WTC11 (cell line): ENCODE measurements around the gene TOM1. TPM values are rescaled to one million over a fixed set of nuclear protein-coding genes. Genes with fewer than 3 reads are reported as not detected.

ENCODE experiments used
- ATAC-seq: fragments of 200-7000 bp; cut with Tn5 transposase; 2 replicates; pipeline ENCODE4 v1.10.0; 2021; ENCODE audit warnings: mild to moderate bottlenecking, moderate library complexity
- CTCF ChIA-PET: fragments of 300-600 bp; sonication (Branson Sonifier 250); formaldehyde crosslinking; loops from one replicate; lab custom pipeline; 2021; ENCODE audit warnings: antibody characterized with exemption; lab: Charles Lee
- POLR2A ChIA-PET: fragments of 350-600 bp; sonication (Branson Sonifier 250); formaldehyde crosslinking; loops from one replicate; lab custom pipeline; 2021; ENCODE audit warnings: antibody characterized with exemption; lab: Charles Lee
- DNase-seq: peaks from one replicate; pipeline ENCODE4 v3.0.0; 2021; ENCODE audit warnings: low spot score
- H3K27ac Mint-ChIP-seq: 2 replicates; pipeline ENCODE4 v1.8.0; 2021; ENCODE audit warnings: mixed read lengths
- H3K27me3 Mint-ChIP-seq: 2 replicates; pipeline ENCODE4 v1.8.0; 2021; ENCODE audit warnings: low read depth, mild to moderate bottlenecking, moderate library complexity, mixed read lengths
- H3K36me3 Mint-ChIP-seq: 2 replicates; pipeline ENCODE4 v1.8.0; 2021; ENCODE audit warnings: mixed read lengths
- H3K4me1 Mint-ChIP-seq: 2 replicates; pipeline ENCODE4 v1.8.0; 2022; ENCODE audit warnings: mixed read lengths
- H3K4me3 Mint-ChIP-seq: 2 replicates; pipeline ENCODE4 v1.8.0; 2021; ENCODE audit warnings: mild to moderate bottlenecking, moderate library complexity, mixed read lengths
- H3K9me3 Mint-ChIP-seq: 2 replicates; pipeline ENCODE4 v1.8.0; 2021; ENCODE audit warnings: mixed read lengths
- CBFB ChIP-seq: sonication (generic); formaldehyde crosslinking; IDR thresholded peaks from 2 replicates; pipeline ENCODE4 v1.8.1; 2022; ENCODE audit warnings: mild to moderate bottlenecking, low read depth, missing genetic modification reagents
- CREM ChIP-seq: sonication (generic); formaldehyde crosslinking; IDR thresholded peaks from 2 replicates; pipeline ENCODE4 v1.8.1; 2022; ENCODE audit warnings: mild to moderate bottlenecking, missing genetic modification reagents, moderate library complexity
- FOXP1 ChIP-seq: sonication (generic); formaldehyde crosslinking; IDR thresholded peaks from 2 replicates; pipeline ENCODE4 v1.8.0; 2022; ENCODE audit warnings: missing genetic modification reagents, mild to moderate bottlenecking, moderate library complexity, borderline replicate concordance
- GABPB1 ChIP-seq: sonication (generic); formaldehyde crosslinking; IDR thresholded peaks from 2 replicates; pipeline ENCODE4 v1.8.1; 2023; ENCODE audit warnings: mild to moderate bottlenecking, missing genetic modification reagents
- HMGA2 ChIP-seq: fragments of 250-450 bp; sonication (Bioruptor Pico); IDR thresholded peaks from 2 replicates; pipeline ENCODE4 v1.4.0; 2021; ENCODE audit warnings: mild to moderate bottlenecking, moderate library complexity
- HMGXB4 ChIP-seq: sonication (generic); formaldehyde crosslinking; IDR thresholded peaks from 2 replicates; pipeline ENCODE4 v1.8.1; 2023; ENCODE audit warnings: mild to moderate bottlenecking, moderate library complexity, missing genetic modification reagents
- IRF2 ChIP-seq: sonication (generic); formaldehyde crosslinking; IDR thresholded peaks from 2 replicates; pipeline ENCODE4 v1.8.0; 2022; ENCODE audit warnings: low read depth, missing genetic modification reagents, borderline replicate concordance
- JUN ChIP-seq: sonication (generic); formaldehyde crosslinking; IDR thresholded peaks from 2 replicates; pipeline ENCODE4 v1.8.0; 2023; ENCODE audit warnings: mild to moderate bottlenecking, missing genetic modification reagents
- MXD4 ChIP-seq: fragments of 250-450 bp; sonication (Bioruptor Pico); IDR thresholded peaks from 2 replicates; pipeline ENCODE4 v1.8.0; 2021; ENCODE audit warnings: mild to moderate bottlenecking, moderate library complexity, borderline replicate concordance
- NFE2L1 ChIP-seq: sonication (generic); formaldehyde crosslinking; IDR thresholded peaks from 2 replicates; pipeline ENCODE4 v1.8.1; 2023; ENCODE audit warnings: missing genetic modification reagents
- TCF7 ChIP-seq: sonication (generic); formaldehyde crosslinking; IDR thresholded peaks from 2 replicates; pipeline ENCODE4 v1.8.0; 2022; ENCODE audit warnings: mild to moderate bottlenecking, low read depth, missing genetic modification reagents, moderate library complexity
- ZNF263 ChIP-seq: sonication (generic); formaldehyde crosslinking; IDR thresholded peaks from 2 replicates; pipeline ENCODE4 v1.8.1; 2022; ENCODE audit warnings: low read depth, mild to moderate bottlenecking, moderate library complexity, missing genetic modification reagents
- ZNF396 ChIP-seq: fragments of 250-450 bp; sonication (Bioruptor Pico); IDR thresholded peaks from 2 replicates; pipeline ENCODE4 v1.8.0; 2021; ENCODE audit warnings: mild to moderate bottlenecking, moderate library complexity, borderline replicate concordance
- ZNF423 ChIP-seq: fragments of 250-450 bp; sonication (Bioruptor Pico); IDR thresholded peaks from 2 replicates; pipeline ENCODE4 v2.1.2; 2022; ENCODE audit warnings: mild to moderate bottlenecking, moderate library complexity
- total RNA-seq: library from RNA; stranded (reverse); gene quantifications from 3 replicates; pipeline ENCODE4 v1.2.3, GENCODE V29; 2021
- TF ChIP-seq, protein P1 (sequence below): sonication (generic); formaldehyde crosslinking; IDR thresholded peaks from 2 replicates; pipeline ENCODE4 v1.8.0; 2022; ENCODE audit warnings: mild to moderate bottlenecking, missing genetic modification reagents
- TF ChIP-seq, protein P2 (sequence below): sonication (generic); formaldehyde crosslinking; IDR thresholded peaks from 2 replicates; pipeline ENCODE4 v1.8.0; 2022; ENCODE audit warnings: mild to moderate bottlenecking, missing genetic modification reagents
- TF ChIP-seq, protein P3 (sequence below): sonication (generic); formaldehyde crosslinking; IDR thresholded peaks from 2 replicates; pipeline ENCODE4 v1.8.0; 2022; ENCODE audit warnings: mild to moderate bottlenecking, missing genetic modification reagents

The TOM1 gene
- total RNA-seq, 1 experiment from 2014 or later: 23.5 TPM

DNA sequence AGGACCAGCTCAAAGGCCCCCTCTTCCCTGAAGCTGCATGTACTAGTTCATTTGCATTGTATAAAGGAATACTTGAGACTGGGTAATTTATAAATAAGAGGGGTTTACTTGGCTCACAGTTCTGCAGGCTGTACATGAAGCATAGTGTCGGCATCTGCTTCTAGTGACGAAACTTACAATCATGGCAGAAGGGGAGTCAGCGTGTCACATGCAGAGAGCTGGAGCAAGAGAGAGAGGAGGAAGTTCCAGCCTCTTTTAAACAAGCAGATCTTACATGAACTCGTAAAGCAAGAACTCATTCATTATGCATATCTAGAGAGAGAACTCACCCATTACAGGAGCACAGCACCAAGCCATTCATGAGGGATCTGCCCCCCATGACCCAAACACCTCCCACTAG lies 49.5 kb upstream of the TOM1 start:
- no peak for TF ChIP-seq CBFB (CRISPR knock-in tag)
- no peak for TF ChIP-seq FOXP1 (CRISPR knock-in tag)
- TF ChIP-seq, protein P1, sequence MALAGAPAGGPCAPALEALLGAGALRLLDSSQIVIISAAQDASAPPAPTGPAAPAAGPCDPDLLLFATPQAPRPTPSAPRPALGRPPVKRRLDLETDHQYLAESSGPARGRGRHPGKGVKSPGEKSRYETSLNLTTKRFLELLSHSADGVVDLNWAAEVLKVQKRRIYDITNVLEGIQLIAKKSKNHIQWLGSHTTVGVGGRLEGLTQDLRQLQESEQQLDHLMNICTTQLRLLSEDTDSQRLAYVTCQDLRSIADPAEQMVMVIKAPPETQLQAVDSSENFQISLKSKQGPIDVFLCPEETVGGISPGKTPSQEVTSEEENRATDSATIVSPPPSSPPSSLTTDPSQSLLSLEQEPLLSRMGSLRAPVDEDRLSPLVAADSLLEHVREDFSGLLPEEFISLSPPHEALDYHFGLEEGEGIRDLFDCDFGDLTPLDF (CRISPR knock-in tag): no peak
- no peak for TF ChIP-seq HMGXB4 (CRISPR knock-in tag)
- TF ChIP-seq, protein P2, sequence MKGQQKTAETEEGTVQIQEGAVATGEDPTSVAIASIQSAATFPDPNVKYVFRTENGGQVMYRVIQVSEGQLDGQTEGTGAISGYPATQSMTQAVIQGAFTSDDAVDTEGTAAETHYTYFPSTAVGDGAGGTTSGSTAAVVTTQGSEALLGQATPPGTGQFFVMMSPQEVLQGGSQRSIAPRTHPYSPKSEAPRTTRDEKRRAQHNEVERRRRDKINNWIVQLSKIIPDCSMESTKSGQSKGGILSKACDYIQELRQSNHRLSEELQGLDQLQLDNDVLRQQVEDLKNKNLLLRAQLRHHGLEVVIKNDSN: no peak
- TF ChIP-seq IRF2 (CRISPR knock-in tag): no peak
- TF ChIP-seq GABPB1 (CRISPR knock-in tag): no peak
- POLR2A ChIA-PET: no interaction called here

DNA sequence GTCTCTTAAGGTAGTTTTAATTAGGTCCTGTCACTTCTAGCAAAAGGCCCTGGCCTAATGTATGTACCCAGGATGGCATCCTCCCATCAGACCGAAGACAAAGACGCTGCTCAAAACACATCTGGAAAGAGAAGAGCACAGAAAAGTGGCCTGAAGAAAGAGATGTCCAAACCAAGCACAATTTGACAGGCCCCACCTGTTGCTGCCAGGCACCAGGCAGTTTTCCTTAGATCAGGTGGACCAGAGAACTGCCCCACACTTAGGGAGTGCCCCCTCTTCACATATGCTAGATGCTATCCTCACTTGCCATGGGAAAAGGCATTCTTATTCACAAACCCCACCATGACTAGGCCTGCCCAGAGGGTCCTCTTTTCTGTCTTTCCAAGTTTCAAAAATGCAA lies 45.7 kb upstream of the TOM1 start:
- Mint-ChIP-seq H3K27ac (no peak overlapping the region), H3K36me3 (no peaks in the 10 kb centered on the region)
- ATAC-seq: no peak
- CTCF ChIA-PET: no interaction called here
- TF ChIP-seq ZNF423 (CRISPR knock-in tag) (no peak), HMGA2 (no peak), MXD4 (CRISPR knock-in tag) (no peak), TCF7 (no peak), FOXP1 (CRISPR knock-in tag) (no peak), HMGXB4 (CRISPR knock-in tag) (no peak), JUN (CRISPR knock-in tag) (no peak), CREM (CRISPR knock-in tag) (no peak), ZNF396 (CRISPR knock-in tag) (no peak), ZNF263 (no peak), NFE2L1 (no peak)
- TF ChIP-seq, protein P2: no peak
- TF ChIP-seq, protein P3, sequence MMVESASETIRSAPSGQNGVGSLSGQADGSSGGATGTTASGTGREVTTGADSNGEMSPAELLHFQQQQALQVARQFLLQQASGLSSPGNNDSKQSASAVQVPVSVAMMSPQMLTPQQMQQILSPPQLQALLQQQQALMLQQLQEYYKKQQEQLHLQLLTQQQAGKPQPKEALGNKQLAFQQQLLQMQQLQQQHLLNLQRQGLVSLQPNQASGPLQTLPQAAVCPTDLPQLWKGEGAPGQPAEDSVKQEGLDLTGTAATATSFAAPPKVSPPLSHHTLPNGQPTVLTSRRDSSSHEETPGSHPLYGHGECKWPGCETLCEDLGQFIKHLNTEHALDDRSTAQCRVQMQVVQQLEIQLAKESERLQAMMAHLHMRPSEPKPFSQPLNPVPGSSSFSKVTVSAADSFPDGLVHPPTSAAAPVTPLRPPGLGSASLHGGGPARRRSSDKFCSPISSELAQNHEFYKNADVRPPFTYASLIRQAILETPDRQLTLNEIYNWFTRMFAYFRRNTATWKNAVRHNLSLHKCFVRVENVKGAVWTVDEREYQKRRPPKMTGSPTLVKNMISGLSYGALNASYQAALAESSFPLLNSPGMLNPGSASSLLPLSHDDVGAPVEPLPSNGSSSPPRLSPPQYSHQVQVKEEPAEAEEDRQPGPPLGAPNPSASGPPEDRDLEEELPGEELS (CRISPR knock-in tag): no peak
- TF ChIP-seq, all 79 proteins: peak for 0
- no peak overlapping the region for H3K4me3 Mint-ChIP-seq
- no peak for DNase-seq
- 0 out of 2 replicates have a peak, but pooled peaks cover 2% of the 10 kb centered on the region for H3K27me3 Mint-ChIP-seq
- POLR2A ChIA-PET: no interaction called here
- H3K9me3 Mint-ChIP-seq: no peaks in the 10 kb centered on the region
- peaks cover 20% of the 10 kb centered on the region for H3K4me1 Mint-ChIP-seq

More for the DNA sequence above, 49.5 kb upstream of the TOM1 start:
- no peak for DNase-seq
- Mint-ChIP-seq H3K9me3 (peaks cover 11% of the 10 kb centered on the region), H3K36me3 (no peaks in the 10 kb centered on the region), H3K27me3 (no peaks in the 10 kb centered on the region), H3K27ac (no peak overlapping the region), H3K4me3 (no peak overlapping the region), H3K4me1 (no peaks in the 10 kb centered on the region)
- CTCF ChIA-PET: interaction anchor here (1.3 kb wide), 1 partner anchor 18 kb away, joined by 6 read pairs; no protein-coding TSS in a partner anchor
- ATAC-seq: no peak
